AG04450 (cell line): ENCODE data around the gene PSMD11. TPM values are rescaled to one million over a fixed set of nuclear protein-coding genes. Genes with fewer than 3 reads are reported as not detected.

Experiments used
- CTCF ChIA-PET: fragments of 300-600, 350-600 bp; formaldehyde crosslinking; extraction: SDS; loops from one replicate; lab custom pipeline; 2022; ENCODE audit warnings: antibody characterized with exemption, inconsistent platforms; lab: Charles Lee
- POLR2A ChIA-PET: fragments of 350-600 bp; formaldehyde crosslinking; extraction: SDS; loops from one replicate; lab custom pipeline; 2021; ENCODE audit warnings: antibody characterized with exemption, inconsistent platforms; lab: Yijun Ruan, JAX
- DNase-seq: peaks from one replicate; pipeline ENCODE4 v3.0.0-alpha.2; 2011; ENCODE audit warnings: low read depth, low spot score
- H3K27ac ChIP-seq: one replicate; pipeline ENCODE4 v1.5.1; 2012; ENCODE audit warnings: low read depth, low read length, control low read depth
- H3K27me3 ChIP-seq: one replicate; pipeline ENCODE4 v1.6.0; 2012; ENCODE audit warnings: low read length; ENCODE audit not compliant: control insufficient read depth, insufficient read depth
- H3K4me3 ChIP-seq: 2 replicates; pipeline ENCODE4 v1.5.1; 2011; ENCODE audit warnings: mild to moderate bottlenecking, low read depth, low read length, control low read depth
- H3K9me3 ChIP-seq: 2 replicates; pipeline ENCODE4 v1.5.1; 2012; ENCODE audit warnings: low read length; ENCODE audit not compliant: control insufficient read depth, insufficient read depth
- CTCF ChIP-seq: IDR thresholded peaks from 2 replicates; pipeline ENCODE4 v1.5.1; 2011; ENCODE audit warnings: low read depth, low read length, control low read depth, inconsistent platforms
- polyA plus RNA-seq: library from polyadenylated mRNA; depleted of rRNA; stranded (reverse); fragments of >200 nt; gene quantifications from 2 replicates; pipeline ENCODE4 v1.2.3, GENCODE V29; 2011

PSMD11 gene
- polyA plus RNA-seq, 1 experiment, result 99.0 TPM

- no peaks in the 10 kb centered on the region; the same call in 1 of the 2 replicates for H3K9me3 ChIP-seq
- no peak overlapping the region for H3K4me3 ChIP-seq
- ChIA-PET POLR2A (interaction anchor here (0.6 to 0.9 kb wide), 2 partner anchors 12 to 38 kb away, joined by 7 to 10 read pairs; no protein-coding TSS in a partner anchor), CTCF (interaction anchor here (1.2 to 8.0 kb wide), 4 partner anchors 19 to 271 kb away, joined by 3 to 74 read pairs (median 7); no protein-coding TSS in a partner anchor)
- no peak for TF ChIP-seq CTCF
- DNase-seq, result no peak
- H3K27me3 ChIP-seq, result no peaks in the 10 kb centered on the region
- H3K27ac ChIP-seq, result no peak overlapping the region
These were observed 39.7 kb downstream of the PSMD11 start for GRCh38 chr17:32484041-32484461.

GRCh38 chr17:32484628-32485027 lies 40.3 kb downstream of the PSMD11 start:
- CTCF ChIA-PET, result interaction anchor here (0.7 to 8.0 kb wide), 4 partner anchors 22 to 270 kb away, joined by 5 to 74 read pairs (median 7); no protein-coding TSS in a partner anchor
- H3K27me3 ChIP-seq, result no peaks in the 10 kb centered on the region
- no peak overlapping the region for H3K4me3 ChIP-seq
- POLR2A ChIA-PET, result interaction anchor here (0.9 kb wide), 1 partner anchor 38 kb away, joined by 10 read pairs; no protein-coding TSS in a partner anchor
- no peak for TF ChIP-seq CTCF
- no peaks in the 10 kb centered on the region; the same call in 1 of the 2 replicates for H3K9me3 ChIP-seq
- no peak overlapping the region for H3K27ac ChIP-seq
- no peak for DNase-seq

DNA sequence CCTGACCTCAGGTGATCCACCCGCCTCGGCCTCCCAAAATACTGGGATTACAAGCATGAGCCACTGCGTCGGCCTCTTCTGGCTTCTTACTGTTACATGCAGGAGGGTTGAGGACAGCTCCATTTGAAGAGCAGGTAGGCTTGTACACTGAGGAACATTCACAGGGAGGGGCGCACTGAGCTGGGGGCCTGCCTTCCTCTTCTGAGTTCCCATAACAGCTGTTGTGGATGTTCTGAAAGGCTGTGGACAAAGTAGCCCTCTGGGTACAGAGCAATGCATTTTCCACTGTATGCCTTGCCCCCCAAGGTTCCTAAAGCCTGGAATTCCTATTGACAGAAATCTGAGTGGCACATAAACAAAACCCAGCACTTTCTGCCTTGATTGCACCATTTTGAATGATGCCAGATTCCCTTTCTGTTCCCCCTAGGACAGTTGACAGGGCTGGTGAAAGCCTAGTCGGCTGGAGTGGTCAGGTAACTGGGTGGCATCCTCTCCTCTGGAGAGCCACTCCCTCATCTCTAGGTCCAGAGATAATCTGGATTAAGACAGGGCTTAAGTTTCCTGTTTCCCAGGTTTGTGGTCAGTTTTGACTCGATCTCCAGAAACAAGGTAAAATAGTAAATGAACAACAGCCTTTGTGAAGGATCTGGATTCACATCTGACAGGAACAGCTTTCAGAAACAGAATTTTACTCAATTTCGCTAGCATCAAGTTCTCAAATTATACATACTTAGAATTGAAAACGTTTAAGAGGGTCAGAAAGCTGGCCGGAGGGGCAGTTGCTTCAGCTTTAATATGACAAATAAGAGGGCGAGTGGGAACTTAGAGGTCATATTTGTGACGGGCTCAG lies 41.2 kb downstream of the PSMD11 start:
- H3K4me3 ChIP-seq, result no peak overlapping the region
- TF ChIP-seq CTCF, result no peak
- POLR2A ChIA-PET, result no interaction called here
- CTCF ChIA-PET, result interaction anchor here (0.9 to 8.0 kb wide), 3 partner anchors 23 to 41 kb away, joined by 3 to 74 read pairs (median 7); partner anchors contain the start of gene PSMD11
- H3K27me3 ChIP-seq, result no peaks in the 10 kb centered on the region
- peak overlapping the region; percentile 47 for H3K27ac ChIP-seq
- DNase-seq, result no peak
- H3K9me3 ChIP-seq, result no peaks in the 10 kb centered on the region; the same call in 1 of the 2 replicates

- no peak for DNase-seq
- ChIA-PET POLR2A (interaction anchor here (0.6 kb wide), 1 partner anchor 11 kb away, joined by 3 read pairs; no protein-coding TSS in a partner anchor), CTCF (interaction anchor here (0.9 to 1.0 kb wide), 2 partner anchors 24 to 42 kb away, joined by 3 to 7 read pairs; partner anchors contain the start of gene PSMD11)
- peak overlapping the region; percentile 47 for H3K27ac ChIP-seq
- no peak for TF ChIP-seq CTCF
- peak overlapping the region; percentile 59 for H3K4me3 ChIP-seq
- H3K9me3 ChIP-seq, result no peaks in the 10 kb centered on the region; the same call in 1 of the 2 replicates
- no peaks in the 10 kb centered on the region for H3K27me3 ChIP-seq
These were observed 41.9 kb downstream of the PSMD11 start for GRCh38 chr17:32486111-32486700.
